Neural cell (in vitro differentiated cells): ENCODE data around the gene ACBD6. TPM values are rescaled to one million over a fixed set of nuclear protein-coding genes. Genes with fewer than 3 reads are reported as not detected.

Source experiments
- H2AFZ ChIP-seq: fragments of 200-600, 300-800 bp; sonication (generic), shearing (Covaris generic); 2 replicates; pipeline ENCODE4 v1.6.0; 2014; ENCODE audit warnings: low read depth, mild to moderate bottlenecking, antibody characterized with exemption, low read length, moderate library complexity
- H3F3A ChIP-seq: fragments of 200-600 bp; shearing (Covaris generic); 2 replicates; pipeline ENCODE4 v1.6.1; 2016; ENCODE audit warnings: mild to moderate bottlenecking, moderate library complexity, mixed read lengths, antibody characterized with exemption, low read length; ENCODE audit not compliant: insufficient read depth, poor library complexity, severe bottlenecking
- H3K27ac ChIP-seq: fragments of 200-600, 300-800 bp; sonication (generic), shearing (Covaris generic); 2 replicates; pipeline ENCODE4 v1.5.1; 2014; ENCODE audit warnings: mild to moderate bottlenecking, low read length, moderate library complexity
- H3K27me3 ChIP-seq: fragments of 300-800, 200-600 bp; sonication (generic), shearing (Covaris generic); 2 replicates; pipeline ENCODE4 v1.6.0; 2014; ENCODE audit warnings: mild to moderate bottlenecking, low read depth, low read length, moderate library complexity; ENCODE audit not compliant: insufficient read depth
- H3K36me3 ChIP-seq: fragments of 300-800, 200-600 bp; sonication (generic), shearing (Covaris generic); 2 replicates; pipeline ENCODE4 v1.5.1; 2014; ENCODE audit warnings: mild to moderate bottlenecking, antibody characterized with exemption, low read length, moderate library complexity; ENCODE audit not compliant: insufficient read depth
- H3K4me2 ChIP-seq: fragments of 300-800, 200-600 bp; sonication (generic), shearing (Covaris generic); 2 replicates; pipeline ENCODE4 v1.6.0; 2014; ENCODE audit warnings: mild to moderate bottlenecking, low read length
- H3K4me3 ChIP-seq: fragments of 300-800, 200-600 bp; sonication (generic), shearing (Covaris generic); 2 replicates; pipeline ENCODE4 v1.5.1; 2014; ENCODE audit warnings: mild to moderate bottlenecking, low read length, moderate library complexity
- H3K79me2 ChIP-seq: fragments of 200-600 bp; shearing (Covaris generic); replicated peaks from 2 replicates; pipeline ENCODE4 v1.6.0; 2014; ENCODE audit warnings: mild to moderate bottlenecking, low read length, moderate library complexity; ENCODE audit not compliant: insufficient read depth
- H3K9ac ChIP-seq: fragments of 300-800, 200-600 bp; sonication (generic), shearing (Covaris generic); 2 replicates; pipeline ENCODE4 v1.6.1; 2016; ENCODE audit warnings: mild to moderate bottlenecking, low read length, mixed read lengths
- H3K9me2 ChIP-seq: fragments of 200-600 bp; shearing (Covaris generic); 2 replicates; pipeline ENCODE4 v1.6.1; 2016; ENCODE audit warnings: mild to moderate bottlenecking, low read length, mixed read lengths; ENCODE audit not compliant: insufficient read depth
- H3K9me3 ChIP-seq: fragments of 200-600, 300-800 bp; sonication (generic), shearing (Covaris generic); 2 replicates; pipeline ENCODE4 v1.6.1; 2016; ENCODE audit warnings: mild to moderate bottlenecking, mixed run types, low read length, moderate library complexity, mixed read lengths
- H4K20me1 ChIP-seq: fragments of 200-600 bp; shearing (Covaris generic); 2 replicates; pipeline ENCODE4 v1.6.1; 2016; ENCODE audit warnings: mild to moderate bottlenecking, mixed run types; ENCODE audit not compliant: insufficient read depth
- CTCF ChIP-seq: fragments of 450-650 bp; IDR thresholded peaks from 2 replicates; pipeline ENCODE4 v1.5.1; 2014; ENCODE audit warnings: antibody characterized with exemption, mild to moderate bottlenecking, moderate library complexity; ENCODE audit not compliant: poor library complexity, severe bottlenecking
- EP300 ChIP-seq: fragments of 450-650 bp; conservative IDR thresholded peaks from 2 replicates; pipeline ENCODE4 v1.6.1; 2014; ENCODE audit warnings: antibody characterized with exemption, mild to moderate bottlenecking, moderate library complexity; ENCODE audit not compliant: poor library complexity, severe bottlenecking
- EZH2 ChIP-seq: fragments of 200-600, 300-800 bp; shearing (Covaris generic), sonication (generic); IDR thresholded peaks from 2 replicates; pipeline ENCODE4 v1.6.1; 2014; ENCODE audit warnings: antibody characterized with exemption, low read length, borderline replicate concordance, mild to moderate bottlenecking; ENCODE audit not compliant: insufficient read depth, poor library complexity, severe bottlenecking
- MXI1 ChIP-seq: fragments of 450-650 bp; conservative IDR thresholded peaks from 2 replicates; pipeline ENCODE4 v1.6.1; 2014; ENCODE audit warnings: antibody characterized with exemption, mild to moderate bottlenecking; ENCODE audit not compliant: poor library complexity, severe bottlenecking
- POLR2AphosphoS5 ChIP-seq: IDR thresholded peaks from 2 replicates; pipeline ENCODE4 v1.6.1; 2012
- RAD21 ChIP-seq: fragments of 450-650 bp; conservative IDR thresholded peaks from 2 replicates; pipeline ENCODE4 v1.6.1; 2014; ENCODE audit warnings: antibody characterized with exemption, mild to moderate bottlenecking, moderate library complexity
- SMC3 ChIP-seq: fragments of 450-650 bp; conservative IDR thresholded peaks from 2 replicates; pipeline ENCODE4 v1.6.1; 2014; ENCODE audit warnings: antibody characterized with exemption, mild to moderate bottlenecking, moderate library complexity; ENCODE audit not compliant: poor library complexity
- TAF1 ChIP-seq: IDR thresholded peaks from 2 replicates; pipeline ENCODE4 v1.6.1; 2012; ENCODE audit warnings: low read depth
- polyA plus RNA-seq: library from polyadenylated mRNA; depleted of rRNA; stranded (reverse); fragments of >200 nt; gene quantifications from 2 replicates; pipeline ENCODE4 v1.2.3, GENCODE V29; 2014
- TF ChIP-seq, protein P1 (sequence below): IDR thresholded peaks from 2 replicates; pipeline ENCODE4 v1.6.1; 2012; ENCODE audit warnings: borderline replicate concordance

Gene ACBD6
- polyA plus RNA-seq, 1 donor from 2014 or later = 92.4 TPM

DNA sequence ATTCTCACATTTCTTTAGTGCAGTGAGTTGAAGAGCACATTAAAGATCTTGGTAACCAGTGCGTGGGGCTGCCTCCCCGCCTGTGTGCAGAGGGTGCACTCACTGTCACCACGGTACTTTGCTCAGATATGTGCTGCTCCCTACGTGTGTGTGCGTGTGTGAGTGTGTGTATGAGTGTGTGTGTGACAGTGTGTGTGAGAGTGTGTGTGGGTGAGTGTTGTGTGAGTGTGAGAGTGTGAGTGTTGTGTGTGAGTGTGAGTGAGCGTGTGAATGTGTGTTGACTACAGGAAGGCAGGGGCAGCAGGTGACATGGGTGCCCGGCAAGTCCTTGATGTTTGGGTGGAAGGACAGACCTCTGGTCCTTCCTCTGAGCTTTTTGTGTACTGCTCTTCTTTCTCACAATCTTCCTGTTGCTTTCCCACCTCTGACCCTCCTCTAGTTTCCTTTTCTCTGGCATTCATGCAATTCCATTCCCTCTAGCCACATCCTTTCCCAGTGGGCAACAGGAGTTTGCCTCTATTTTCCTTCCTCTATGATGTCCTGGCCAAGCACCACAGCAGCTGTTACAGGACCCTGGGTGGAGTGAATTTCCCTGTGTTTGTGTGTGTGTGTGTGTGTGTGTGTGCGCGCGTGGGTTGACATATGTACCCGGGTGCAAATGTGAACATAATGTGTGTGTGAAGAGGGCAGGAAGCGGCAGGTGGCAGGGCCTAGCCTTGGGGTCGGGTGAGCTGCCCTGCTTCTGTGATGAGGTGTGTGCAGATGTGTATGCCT is 252.5 kb downstream of the ACBD6 start:
- no peak for TF ChIP-seq MXI1
- TF ChIP-seq TAF1 = no peak
- no peak for TF ChIP-seq EZH2
- TF ChIP-seq RAD21 = no peak
- TF ChIP-seq, protein P1, sequence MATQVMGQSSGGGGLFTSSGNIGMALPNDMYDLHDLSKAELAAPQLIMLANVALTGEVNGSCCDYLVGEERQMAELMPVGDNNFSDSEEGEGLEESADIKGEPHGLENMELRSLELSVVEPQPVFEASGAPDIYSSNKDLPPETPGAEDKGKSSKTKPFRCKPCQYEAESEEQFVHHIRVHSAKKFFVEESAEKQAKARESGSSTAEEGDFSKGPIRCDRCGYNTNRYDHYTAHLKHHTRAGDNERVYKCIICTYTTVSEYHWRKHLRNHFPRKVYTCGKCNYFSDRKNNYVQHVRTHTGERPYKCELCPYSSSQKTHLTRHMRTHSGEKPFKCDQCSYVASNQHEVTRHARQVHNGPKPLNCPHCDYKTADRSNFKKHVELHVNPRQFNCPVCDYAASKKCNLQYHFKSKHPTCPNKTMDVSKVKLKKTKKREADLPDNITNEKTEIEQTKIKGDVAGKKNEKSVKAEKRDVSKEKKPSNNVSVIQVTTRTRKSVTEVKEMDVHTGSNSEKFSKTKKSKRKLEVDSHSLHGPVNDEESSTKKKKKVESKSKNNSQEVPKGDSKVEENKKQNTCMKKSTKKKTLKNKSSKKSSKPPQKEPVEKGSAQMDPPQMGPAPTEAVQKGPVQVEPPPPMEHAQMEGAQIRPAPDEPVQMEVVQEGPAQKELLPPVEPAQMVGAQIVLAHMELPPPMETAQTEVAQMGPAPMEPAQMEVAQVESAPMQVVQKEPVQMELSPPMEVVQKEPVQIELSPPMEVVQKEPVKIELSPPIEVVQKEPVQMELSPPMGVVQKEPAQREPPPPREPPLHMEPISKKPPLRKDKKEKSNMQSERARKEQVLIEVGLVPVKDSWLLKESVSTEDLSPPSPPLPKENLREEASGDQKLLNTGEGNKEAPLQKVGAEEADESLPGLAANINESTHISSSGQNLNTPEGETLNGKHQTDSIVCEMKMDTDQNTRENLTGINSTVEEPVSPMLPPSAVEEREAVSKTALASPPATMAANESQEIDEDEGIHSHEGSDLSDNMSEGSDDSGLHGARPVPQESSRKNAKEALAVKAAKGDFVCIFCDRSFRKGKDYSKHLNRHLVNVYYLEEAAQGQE = no peak
- TF ChIP-seq SMC3 = no peak
- TF ChIP-seq EP300 = no peak
- no peak for TF ChIP-seq CTCF
- no peak for TF ChIP-seq POLR2AphosphoS5
- no peak overlapping the region for H3K27ac ChIP-seq
- no peaks in the 10 kb centered on the region for H3F3A ChIP-seq
- no peak overlapping the region for H3K4me3 ChIP-seq
- H3K27me3 ChIP-seq = no peaks in the 10 kb centered on the region
- H3K79me2 ChIP-seq = no peaks in the 10 kb centered on the region
- H2AFZ ChIP-seq = no peak overlapping the region
- no peaks in the 10 kb centered on the region for H4K20me1 ChIP-seq
- H3K36me3 ChIP-seq = no peaks in the 10 kb centered on the region
- no peaks in the 10 kb centered on the region for H3K9me3 ChIP-seq
- no peaks in the 10 kb centered on the region for H3K9me2 ChIP-seq
- no peak overlapping the region for H3K9ac ChIP-seq
- no peak overlapping the region for H3K4me2 ChIP-seq

GRCh38 chr1:180248731-180249681 is 253.4 kb downstream of the ACBD6 start:
- Histone ChIP-seq H3K9me3 (no peaks in the 10 kb centered on the region), H3K36me3 (no peaks in the 10 kb centered on the region), H3K27me3 (no peaks in the 10 kb centered on the region), H3K9ac (no peak overlapping the region), H4K20me1 (no peaks in the 10 kb centered on the region), H3K4me3 (no peak overlapping the region), H3F3A (no peaks in the 10 kb centered on the region), H3K79me2 (no peaks in the 10 kb centered on the region), H3K27ac (no peak overlapping the region), H3K9me2 (no peaks in the 10 kb centered on the region), H2AFZ (no peak overlapping the region), H3K4me2 (no peak overlapping the region)
- TF ChIP-seq, protein P1 = no peak
- no peak for TF ChIP-seq TAF1
- no peak for TF ChIP-seq MXI1
- no peak for TF ChIP-seq CTCF
- TF ChIP-seq RAD21 = no peak
- no peak for TF ChIP-seq SMC3
- TF ChIP-seq EP300 = no peak
- no peak for TF ChIP-seq EZH2
- no peak for TF ChIP-seq POLR2AphosphoS5
